Spinal cord (tissue), 10 donors: ENCODE measurements around the gene DCBLD1. TPM values are rescaled to one million over a fixed set of nuclear protein-coding genes. Genes with fewer than 3 reads are reported as not detected.

Experiments used
- DNase-seq, 6 donors: peaks; one replicate each; pipeline versions ENCODE4 v3.0.0 to v3.0.0-alpha.2; 2013 to 2015; ENCODE audit warnings: low spot score in 6 of 6, low read depth in 4 of 6
- H3K27ac ChIP-seq: one replicate; pipeline ENCODE4 v1.5.1; 2013; ENCODE audit warnings: low read depth, low read length, control low read depth
- H3K27me3 ChIP-seq: one replicate; pipeline ENCODE4 v1.6.1; 2013; ENCODE audit warnings: low read length; ENCODE audit not compliant: control insufficient read depth, insufficient read depth
- H3K36me3 ChIP-seq: one replicate; pipeline ENCODE4 v1.6.1; 2013; ENCODE audit warnings: low read length; ENCODE audit not compliant: control insufficient read depth, insufficient read depth
- H3K4me1 ChIP-seq: one replicate; pipeline ENCODE4 v1.6.1; 2013; ENCODE audit warnings: low read length; ENCODE audit not compliant: control insufficient read depth, insufficient read depth
- H3K4me3 ChIP-seq: one replicate; pipeline ENCODE4 v1.5.1; 2013; ENCODE audit warnings: low read depth, low read length, control low read depth
- H3K9me3 ChIP-seq: one replicate; pipeline ENCODE4 v1.6.1; 2013; ENCODE audit warnings: low read length; ENCODE audit not compliant: control insufficient read depth, insufficient read depth
- WGBS: methylation state at CpG from one replicate; pipeline ENCODE4 v1.1.5; 2013; ENCODE audit warnings: missing lambda C conversion rate; ENCODE audit not compliant: insufficient coverage; 5-methylcytosine and 5-hydroxymethylcytosine counted together
- polyA plus RNA-seq, 2 donors: library from polyadenylated mRNA; unstranded; fragments of 120-200 nt; gene quantifications; one replicate each; pipeline ENCODE4 v1.2.1, GENCODE V29; 2013; ENCODE audit not compliant: insufficient read length in 2 of 2
- total RNA-seq, 2 donors: library from RNA; depleted of rRNA in 1 of 2; stranded (reverse); fragments of 120-200 nt in 1 of 2; fragments of >200 nt in 1 of 2; gene quantifications; one replicate each; pipeline versions ENCODE4 v1.2.3 to v1.2.4, GENCODE V29; 2013 to 2014
- donor health status: healthy.

Gene DCBLD1
- total and polyA plus RNA-seq, 4 donors, result 7.5 to 9.4 (median 9.0) TPM

DNA sequence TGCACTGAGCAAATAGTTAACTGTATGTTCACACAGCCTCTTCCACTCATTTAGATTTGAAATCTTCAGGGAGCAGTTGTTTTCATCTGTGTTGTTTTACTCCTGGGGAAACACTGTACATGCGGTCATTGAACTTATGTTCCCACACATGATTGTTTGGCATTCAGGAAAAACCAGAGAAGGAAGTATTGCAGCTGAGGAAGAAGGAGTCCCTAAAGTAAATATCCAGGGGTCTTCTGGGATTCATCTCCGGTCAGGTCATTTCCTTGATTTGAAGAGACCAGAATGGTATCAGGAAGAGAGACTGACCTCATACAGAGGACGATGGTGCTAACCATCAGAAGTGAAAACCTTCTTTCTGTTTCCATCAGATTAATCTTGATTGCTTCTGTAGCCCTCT, 52.5 kb downstream of the DCBLD1 start:
- no peaks in the 10 kb centered on the region for H3K27me3 ChIP-seq
- H3K4me3 ChIP-seq, result no peak overlapping the region
- DNase-seq, result peak in 1 of 6 donors; percentile 44
- peaks cover 4% of the 10 kb centered on the region for H3K4me1 ChIP-seq
- 100% methylated on average over 1 of the region's 3 CpGs for WGBS
- H3K9me3 ChIP-seq, result no peaks in the 10 kb centered on the region
- no peaks in the 10 kb centered on the region for H3K36me3 ChIP-seq
- no peak overlapping the region for H3K27ac ChIP-seq

DNA sequence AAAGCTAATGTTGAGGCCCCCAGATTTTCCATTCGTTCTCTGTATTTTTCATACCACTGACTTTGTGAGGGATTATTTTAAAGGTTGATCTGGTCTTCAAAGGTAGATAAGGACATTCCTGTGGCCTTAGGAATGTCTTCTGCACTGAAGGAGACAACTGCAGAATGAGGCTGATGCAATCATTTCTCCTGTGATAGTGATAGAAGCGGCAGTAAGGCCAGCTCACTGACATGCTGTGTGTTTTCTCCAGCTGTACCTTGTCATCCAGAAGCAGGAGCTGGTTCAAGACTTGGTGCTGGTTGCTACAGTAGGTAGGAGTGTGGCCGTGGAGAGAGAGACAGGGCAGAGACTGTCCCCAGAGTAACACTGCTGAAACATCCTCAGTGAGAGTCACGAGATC, 53.8 kb downstream of the DCBLD1 start:
- H3K4me1 ChIP-seq, result peaks cover 2% of the 10 kb centered on the region
- H3K4me3 ChIP-seq, result no peak overlapping the region
- no peak for DNase-seq
- H3K27me3 ChIP-seq, result no peaks in the 10 kb centered on the region
- no peaks in the 10 kb centered on the region for H3K36me3 ChIP-seq
- H3K9me3 ChIP-seq, result no peaks in the 10 kb centered on the region
- H3K27ac ChIP-seq, result no peak overlapping the region
- 76% methylated on average over 2 of the region's 4 CpGs for WGBS

DNA sequence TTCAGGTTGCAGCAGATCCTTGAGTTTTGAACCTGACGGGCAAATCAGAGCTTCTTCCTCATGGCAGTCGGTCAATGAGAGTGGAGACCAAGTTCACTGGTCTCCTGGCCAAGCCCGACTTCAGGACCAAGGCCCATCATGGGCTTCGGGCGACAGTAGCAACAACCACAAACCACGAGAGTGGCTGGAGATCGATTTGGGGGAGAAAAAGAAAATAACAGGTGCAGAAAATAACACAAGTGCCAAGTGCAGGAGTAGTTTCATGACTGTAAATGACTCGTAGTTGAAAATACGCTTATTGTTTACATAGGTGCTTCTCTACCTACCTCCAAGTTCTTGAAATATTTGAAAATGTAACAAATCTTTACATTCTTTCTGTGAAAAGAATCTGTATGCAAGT, 56.1 kb downstream of the DCBLD1 start:
- Histone ChIP-seq H3K27ac (no peak overlapping the region), H3K4me1 (no peaks in the 10 kb centered on the region), H3K36me3 (no peaks in the 10 kb centered on the region), H3K27me3 (no peaks in the 10 kb centered on the region), H3K9me3 (no peaks in the 10 kb centered on the region), H3K4me3 (no peak overlapping the region)
- 96% methylated on average over 7 of the region's 9 CpGs for WGBS
- no peak for DNase-seq

DNA sequence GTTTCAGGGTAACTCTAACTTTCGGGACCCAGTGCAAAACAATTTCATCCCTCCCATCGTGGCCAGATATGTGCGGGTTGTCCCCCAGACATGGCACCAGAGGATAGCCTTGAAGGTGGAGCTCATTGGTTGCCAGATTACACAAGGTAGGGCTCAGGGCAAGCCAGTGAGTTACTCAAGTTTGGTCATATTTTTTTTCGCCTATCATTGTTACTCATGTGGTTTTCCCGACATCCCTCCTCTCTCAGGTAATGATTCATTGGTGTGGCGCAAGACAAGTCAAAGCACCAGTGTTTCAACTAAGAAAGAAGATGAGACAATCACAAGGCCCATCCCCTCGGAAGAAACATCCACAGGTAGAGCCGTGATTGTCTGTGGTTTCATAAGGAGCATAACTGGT, 58.2 kb downstream of the DCBLD1 start:
- no peaks in the 10 kb centered on the region for H3K36me3 ChIP-seq
- H3K9me3 ChIP-seq, result no peaks in the 10 kb centered on the region
- 100% methylated on average over 3 of the region's 8 CpGs for WGBS
- H3K27ac ChIP-seq, result no peak overlapping the region
- H3K4me3 ChIP-seq, result no peak overlapping the region
- H3K27me3 ChIP-seq, result no peaks in the 10 kb centered on the region
- no peak for DNase-seq
- H3K4me1 ChIP-seq, result no peaks in the 10 kb centered on the region

DNA sequence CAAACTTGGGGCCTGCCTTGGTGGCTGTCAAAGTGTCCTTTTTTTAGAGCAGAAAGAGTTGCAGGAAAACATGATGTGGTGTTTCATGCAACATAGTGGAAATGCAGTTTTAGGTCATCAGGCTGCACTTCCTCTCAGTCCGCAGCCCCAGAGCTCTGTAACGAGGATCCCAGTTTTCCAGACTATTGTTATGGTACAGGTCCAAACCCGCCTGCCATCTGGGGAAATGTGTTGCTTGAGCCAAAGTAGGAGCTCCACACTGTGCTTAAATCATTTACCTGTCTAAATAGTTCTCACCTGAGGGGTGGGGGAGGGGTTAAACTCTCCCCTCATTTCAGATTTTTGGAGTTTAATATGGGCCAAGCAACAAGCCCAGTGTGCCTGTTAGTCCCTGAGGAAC, 60.0 kb downstream of the DCBLD1 start:
- Histone ChIP-seq H3K9me3 (no peaks in the 10 kb centered on the region), H3K4me1 (peaks cover 2% of the 10 kb centered on the region), H3K36me3 (no peaks in the 10 kb centered on the region), H3K4me3 (no peak overlapping the region), H3K27ac (no peak overlapping the region), H3K27me3 (no peaks in the 10 kb centered on the region)
- no peak for DNase-seq
- 100% methylated on average over 1 of the region's 3 CpGs for WGBS

DNA sequence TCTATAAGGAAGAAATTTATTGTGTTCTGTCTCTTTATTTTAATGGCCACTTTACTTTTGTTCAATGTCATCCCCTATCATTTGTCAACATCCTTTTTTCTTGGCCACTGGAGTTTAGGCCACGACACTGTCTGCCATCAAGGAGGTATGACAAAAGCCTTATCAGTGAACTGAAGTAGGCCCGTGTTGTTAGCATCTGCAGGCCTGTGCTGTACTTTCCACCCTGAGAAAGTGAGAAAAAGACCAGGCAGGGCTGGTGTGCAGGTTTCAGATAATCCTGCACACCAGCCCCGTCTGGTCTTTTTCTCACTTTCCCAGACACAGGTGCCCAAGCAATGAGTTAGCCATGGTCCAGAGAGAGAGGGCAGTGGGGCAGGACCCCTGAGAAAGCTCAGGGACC, 62.2 kb downstream of the DCBLD1 start:
- H3K4me1 ChIP-seq, result peaks cover 12% of the 10 kb centered on the region
- H3K9me3 ChIP-seq, result no peaks in the 10 kb centered on the region
- no peak for DNase-seq

DNA sequence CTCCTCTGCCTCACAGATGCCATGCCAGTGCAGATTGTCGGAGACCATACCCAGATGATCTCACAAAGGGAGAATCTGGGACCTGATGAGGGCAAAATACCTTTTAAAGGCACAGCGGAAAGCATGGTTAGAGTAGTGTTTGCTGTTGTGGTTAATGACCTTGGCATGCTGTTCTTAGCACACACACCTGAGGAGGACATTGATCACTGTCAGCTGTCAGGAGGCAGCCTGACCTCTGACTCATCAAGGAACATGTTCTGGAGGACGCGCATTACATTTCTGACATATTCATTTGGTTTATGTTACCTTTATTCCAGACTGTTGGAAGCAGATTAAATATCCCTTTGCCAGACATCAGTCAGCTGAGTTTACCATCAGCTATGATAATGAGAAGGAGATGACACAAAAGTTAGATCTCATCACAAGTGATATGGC, 62.7 kb downstream of the DCBLD1 start:
- no peak overlapping the region for H3K4me3 ChIP-seq
- DNase-seq, result no peak
- H3K36me3 ChIP-seq, result no peaks in the 10 kb centered on the region
- 85% methylated on average over 2 of the region's 4 CpGs for WGBS
- no peaks in the 10 kb centered on the region for H3K9me3 ChIP-seq
- no peak overlapping the region for H3K27ac ChIP-seq
- H3K27me3 ChIP-seq, result no peaks in the 10 kb centered on the region
- H3K4me1 ChIP-seq, result peaks cover 12% of the 10 kb centered on the region

More for the DNA sequence above, 62.2 kb downstream of the DCBLD1 start:
- Histone ChIP-seq H3K36me3 (no peaks in the 10 kb centered on the region), H3K27me3 (no peaks in the 10 kb centered on the region), H3K27ac (no peak overlapping the region), H3K4me3 (no peak overlapping the region)
- 72% methylated on average over 2 of the region's 3 CpGs for WGBS

DNA sequence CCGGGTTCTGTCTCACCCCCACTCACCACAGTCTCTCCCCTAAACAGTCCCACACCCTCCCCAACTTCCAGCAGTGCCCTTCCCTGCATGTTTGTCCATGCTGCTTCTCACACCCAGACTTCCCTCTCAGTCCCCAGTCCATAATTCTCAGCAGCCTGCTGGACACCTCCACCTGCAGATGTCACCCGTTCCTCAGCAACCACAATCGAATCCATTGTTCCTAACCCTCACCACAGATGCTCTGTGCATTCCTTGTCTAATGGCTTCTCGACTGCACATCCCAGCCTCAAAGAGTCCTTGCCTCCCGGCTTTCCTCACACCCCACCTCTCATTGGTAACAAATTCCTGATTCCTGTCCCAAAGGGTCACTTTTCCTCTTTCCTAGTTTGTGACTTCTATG, 64.2 kb downstream of the DCBLD1 start:
- H3K36me3 ChIP-seq, result no peaks in the 10 kb centered on the region
- no peaks in the 10 kb centered on the region for H3K9me3 ChIP-seq
- WGBS, result 87% methylated on average over 5 of the region's 5 CpGs
- peaks cover 12% of the 10 kb centered on the region for H3K4me1 ChIP-seq
- no peak overlapping the region for H3K4me3 ChIP-seq
- DNase-seq, result no peak
- no peaks in the 10 kb centered on the region for H3K27me3 ChIP-seq
- no peak overlapping the region for H3K27ac ChIP-seq

DNA sequence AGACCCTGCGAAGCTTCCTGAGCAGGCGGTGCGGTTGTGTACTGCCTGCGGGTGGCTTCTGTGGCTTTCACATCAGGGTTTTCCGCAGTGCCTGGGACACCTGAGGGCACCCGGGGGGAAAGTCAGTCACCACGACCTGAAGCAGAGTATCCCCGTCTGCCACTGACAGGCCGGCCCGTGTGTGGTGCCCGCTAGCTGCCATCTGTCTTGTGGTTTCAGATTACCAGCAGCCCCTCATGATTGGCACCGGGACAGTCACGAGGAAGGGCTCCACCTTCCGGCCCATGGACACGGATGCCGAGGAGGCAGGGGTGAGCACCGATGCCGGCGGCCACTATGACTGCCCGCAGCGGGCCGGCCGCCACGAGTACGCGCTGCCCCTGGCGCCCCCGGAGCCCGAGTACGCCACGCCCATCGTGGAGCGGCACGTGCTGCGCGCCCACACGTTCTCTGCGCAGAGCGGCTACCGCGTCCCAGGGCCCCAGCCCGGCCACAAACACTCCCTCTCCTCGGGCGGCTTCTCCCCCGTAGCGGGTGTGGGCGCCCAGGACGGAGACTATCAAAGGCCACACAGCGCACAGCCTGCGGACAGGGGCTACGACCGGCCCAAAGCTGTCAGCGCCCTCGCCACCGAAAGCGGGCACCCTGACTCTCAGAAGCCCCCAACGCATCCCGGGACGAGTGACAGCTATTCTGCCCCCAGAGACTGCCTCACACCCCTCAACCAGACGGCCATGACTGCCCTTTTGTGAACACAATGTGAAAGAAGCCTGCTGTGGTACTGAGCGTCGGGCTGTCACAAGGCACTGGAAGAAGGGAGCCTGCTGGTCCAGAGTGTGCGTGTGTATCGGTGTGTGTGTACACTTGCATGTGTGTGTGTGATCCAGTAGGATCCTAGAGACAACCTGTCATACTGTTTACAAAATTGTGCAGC, 65.5 kb downstream of the DCBLD1 start:
- H3K9me3 ChIP-seq, result no peaks in the 10 kb centered on the region
- no peaks in the 10 kb centered on the region for H3K27me3 ChIP-seq
- WGBS, result 7% methylated on average over 63 of the region's 64 CpGs
- peaks cover 12% of the 10 kb centered on the region for H3K4me1 ChIP-seq
- peak overlapping the region; percentile 65 for H3K4me3 ChIP-seq
- H3K36me3 ChIP-seq, result no peaks in the 10 kb centered on the region
- H3K27ac ChIP-seq, result peak overlapping the region; percentile 67
- DNase-seq, result peak; percentile 17 to 84 (median 50)

DNA sequence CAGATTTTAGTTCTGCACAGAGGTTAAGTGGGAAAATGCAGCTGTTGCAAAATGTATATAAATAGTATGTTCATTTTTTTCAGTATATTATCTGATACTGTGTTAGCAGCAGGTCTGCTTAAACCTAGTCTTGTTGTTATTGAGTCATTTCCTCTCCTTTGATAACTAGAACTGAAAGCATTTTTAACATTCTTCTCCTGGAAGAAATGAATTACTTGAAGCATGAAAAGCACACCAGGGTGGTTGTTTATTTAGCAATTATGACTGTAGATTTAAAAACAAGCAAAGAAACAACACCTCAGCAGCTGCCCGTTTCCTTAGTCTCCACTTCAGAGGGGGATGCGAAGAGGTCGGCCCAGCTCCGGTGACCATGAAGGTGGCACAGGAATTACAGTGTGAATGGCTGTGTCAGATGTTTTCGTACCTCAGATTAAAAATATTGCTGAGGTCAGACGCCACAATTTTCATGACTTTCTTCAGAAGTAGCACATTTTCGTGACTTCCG, 66.4 kb downstream of the DCBLD1 start:
- 85% methylated on average over 4 of the region's 8 CpGs for WGBS
- Histone ChIP-seq H3K4me3 (peak overlapping the region; percentile 65), H3K36me3 (no peaks in the 10 kb centered on the region), H3K9me3 (no peaks in the 10 kb centered on the region), H3K4me1 (peaks cover 12% of the 10 kb centered on the region), H3K27me3 (no peaks in the 10 kb centered on the region), H3K27ac (peak overlapping the region; percentile 33)
- no peak for DNase-seq
